Spleen (tissue), 11 donors: ENCODE measurements around the gene SHISA6. TPM values are rescaled to one million over a fixed set of nuclear protein-coding genes. Genes with fewer than 3 reads are reported as not detected.

Source experiments
- DNase-seq: peaks from one replicate; pipeline ENCODE4 v3.0.0-alpha.2; 2020
- H3K27ac ChIP-seq, 8 donors: fragments of 200-600 bp; sonication (generic) in 7 of 8; 1 replicate in 4 of 8; 2 replicates in 4 of 8; pipeline versions ENCODE4 v1.5.0 to v1.8.0; 2016 to 2021; ENCODE audit warnings: inconsistent platforms in 4 of 8, mild to moderate bottlenecking in 4 of 8, moderate library complexity in 1 of 8
- H3K27me3 ChIP-seq, 7 donors: fragments of 200-600 bp; sonication (generic) in 6 of 7; replicated peaks in 1 of 7; 1 replicate in 4 of 7; 2 replicates in 3 of 7; pipeline versions ENCODE4 v1.5.0 to v1.8.0; 2016 to 2021; ENCODE audit warnings: inconsistent platforms in 3 of 7, mild to moderate bottlenecking in 1 of 7
- H3K36me3 ChIP-seq, 6 donors: fragments of 200-600 bp; sonication (generic) in 5 of 6; 1 replicate in 4 of 6; 2 replicates in 2 of 6; pipeline versions ENCODE4 v1.5.0 to v1.8.0; 2016 to 2021; ENCODE audit warnings: inconsistent platforms in 2 of 6
- H3K4me1 ChIP-seq, 6 donors: fragments of 200-600 bp; sonication (generic) in 5 of 6; 1 replicate in 3 of 6; 2 replicates in 3 of 6; pipeline versions ENCODE4 v1.5.0 to v1.8.0; 2016 to 2021; ENCODE audit warnings: inconsistent platforms in 3 of 6
- H3K4me3 ChIP-seq, 8 donors: fragments of 200-600 bp; sonication (generic) in 7 of 8; 1 replicate in 4 of 8; 2 replicates in 4 of 8; pipeline versions ENCODE4 v1.5.0 to v1.8.0; 2016 to 2021; ENCODE audit warnings: inconsistent platforms in 4 of 8, mild to moderate bottlenecking in 4 of 8, moderate library complexity in 2 of 8
- H3K9me3 ChIP-seq, 8 donors: fragments of 200-600 bp; sonication (generic) in 7 of 8; 1 replicate in 4 of 8; 2 replicates in 4 of 8; pipeline versions ENCODE4 v1.5.0 to v1.8.0; 2016 to 2021; ENCODE audit warnings: inconsistent platforms in 4 of 8
- CTCF ChIP-seq, 11 experiments: fragments of 200-600 bp in 7 of 11; fragments of 450-650 bp in 4 of 11; sonication (generic) in 4 of 11; IDR thresholded peaks in 8 of 11; conservative IDR thresholded peaks in 3 of 11; 1 replicate in 7 of 11; 2 replicates in 4 of 11; pipeline versions ENCODE4 v1.4.0 to v1.8.0; 2016 to 2021; ENCODE audit warnings: antibody characterized with exemption in 11 of 11, inconsistent platforms in 4 of 11, mild to moderate bottlenecking in 1 of 11
- POLR2A ChIP-seq, 3 donors: fragments of 450-650 bp; IDR thresholded peaks; one replicate each; pipeline ENCODE4 v1.5.1; 2017; ENCODE audit warnings: antibody characterized with exemption in 3 of 3, mild to moderate bottlenecking in 1 of 3
- POLR2AphosphoS5 ChIP-seq, 3 donors: sonication (generic); formaldehyde crosslinking; IDR thresholded peaks; one replicate each; pipeline ENCODE4 v1.5.1; 2017; ENCODE audit warnings: antibody characterized with exemption in 3 of 3
- WGBS, 5 donors: extraction: QIAGEN DNeasy Blood & Tissue Kit in 3 of 5; methylation state at CpG; one replicate each; pipeline versions ENCODE4 v1.1.5 to v1.1.7; 2013 to 2018; 5-methylcytosine and 5-hydroxymethylcytosine counted together
- intact Hi-C: fragments of 100-400 bp; cut with DNase I; formaldehyde crosslinking; loops from one replicate; pipeline ENCODE4 v1.15.0; 2023; ENCODE audit warnings: low total_unique reads
- polyA plus RNA-seq, 3 donors: library from polyadenylated mRNA; stranded (reverse); fragments of 200-250 nt; gene quantifications; one replicate each; pipeline ENCODE4 v1.2.1, GENCODE V29; 2013
- total RNA-seq, 7 donors: library from RNA; depleted of rRNA in 3 of 7; stranded (reverse); fragments of >200 nt in 3 of 7; fragmentation: NEBNext Ultra II Directional in 4 of 7; extraction: Animal tissue kit (Norgen Biotek cat#: 25700) in 4 of 7; gene quantifications; one replicate each; pipeline versions ENCODE4 v1.1.0 to v1.2.1, GENCODE V29; 2016 to 2021
- donor health status: healthy with polysubstance abuse.
- donor health status: DM: no; HTN: no; CAD: no; lungs with moderate emphysema.
- donor health status: DM: no; HTN: no; CAD: no.
- donor health status: Bipolar disorder and iron deficiency.
- donor health status: healthy.
- donor health status: DM: no; HTN: no; CAD: no.
- donor health status: DM: yes; HTN: yes; CAD: no.

SHISA6 gene
- total and polyA plus RNA-seq, 10 donors, result under 0.01 to 0.35 (median 0.10) TPM; not detected in 3

- no peak for DNase-seq
- Histone ChIP-seq H3K4me1 (no peaks in the 10 kb centered on the region), H3K9me3 (peaks cover 0 to 34% (median 0%) of the 10 kb centered on the region in 8 donors), H3K27me3 (no peaks in the 10 kb centered on the region), H3K4me3 (no peak overlapping the region), H3K27ac (no peak overlapping the region), H3K36me3 (no peaks in the 10 kb centered on the region)
- 81 to 93% (median 85%) methylated on average over 6 of the region's 6 CpGs for WGBS, 5 donors
- TF ChIP-seq POLR2A (IDR thresholded peaks at IDR 0.05) (no peak), POLR2AphosphoS5 (IDR thresholded peaks at IDR 0.05) (no peak), CTCF (IDR thresholded peaks at IDR 0.05 in 8 of 11, conservative IDR thresholded peaks at IDR 0.05 in 3 of 11) (no peak)
- intact Hi-C loops, result no loop called here
Observed at GRCh38 chr17:11555530-11555929, 314.5 kb downstream of the SHISA6 start.

- 91 to 94% (median 92%) methylated on average over 31 to 46 of the region's 46 CpGs for WGBS, 5 donors
- Histone ChIP-seq H3K4me1 (no peaks in the 10 kb centered on the region), H3K9me3 (peaks cover 0 to 34% (median 0%) of the 10 kb centered on the region in 8 donors), H3K27ac (no peak overlapping the region), H3K4me3 (no peak overlapping the region), H3K36me3 (no peaks in the 10 kb centered on the region), H3K27me3 (no peaks in the 10 kb centered on the region)
- intact Hi-C loops, result no loop called here
- no peak for DNase-seq
- TF ChIP-seq POLR2AphosphoS5 (IDR thresholded peaks at IDR 0.05) (no peak), CTCF (IDR thresholded peaks at IDR 0.05 in 8 of 11, conservative IDR thresholded peaks at IDR 0.05 in 3 of 11) (no peak), POLR2A (IDR thresholded peaks at IDR 0.05) (no peak)
Observed at GRCh38 chr17:11557727-11558452, 316.9 kb downstream of the SHISA6 start.

GRCh38 chr17:11558681-11559234, 317.7 kb downstream of the SHISA6 start:
- no peaks in the 10 kb centered on the region for H3K4me1 ChIP-seq
- H3K9me3 ChIP-seq, result peaks cover 0 to 34% (median 0%) of the 10 kb centered on the region in 8 donors
- H3K27me3 ChIP-seq, result no peaks in the 10 kb centered on the region
- H3K36me3 ChIP-seq, result no peaks in the 10 kb centered on the region
- H3K4me3 ChIP-seq, result no peak overlapping the region
- TF ChIP-seq POLR2A (IDR thresholded peaks at IDR 0.05) (no peak), POLR2AphosphoS5 (IDR thresholded peaks at IDR 0.05) (no peak), CTCF (IDR thresholded peaks at IDR 0.05 in 8 of 11, conservative IDR thresholded peaks at IDR 0.05 in 3 of 11) (no peak)
- intact Hi-C loops, result no loop called here
- WGBS, 5 donors, result 88 to 94% (median 91%) methylated on average over 7 to 10 of the region's 10 CpGs
- no peak overlapping the region for H3K27ac ChIP-seq
- DNase-seq, result no peak

GRCh38 chr17:11559601-11560000, 318.6 kb downstream of the SHISA6 start:
- intact Hi-C loops, result no loop called here
- Histone ChIP-seq H3K4me3 (no peak overlapping the region), H3K4me1 (no peaks in the 10 kb centered on the region), H3K27me3 (no peaks in the 10 kb centered on the region), H3K27ac (no peak overlapping the region), H3K36me3 (no peaks in the 10 kb centered on the region), H3K9me3 (peaks cover 0 to 34% (median 0%) of the 10 kb centered on the region in 8 donors)
- DNase-seq, result no peak
- TF ChIP-seq CTCF (IDR thresholded peaks at IDR 0.05 in 8 of 11, conservative IDR thresholded peaks at IDR 0.05 in 3 of 11), result no peak
- no peak for TF ChIP-seq POLR2A (IDR thresholded peaks at IDR 0.05)
- TF ChIP-seq POLR2AphosphoS5 (IDR thresholded peaks at IDR 0.05), result no peak
- WGBS, 5 donors, result 46 to 80% (median 72%) methylated on average over 2 to 7 of the region's 7 CpGs
